Astrocyte (in vitro differentiated cells and primary cell): ENCODE measurements around the gene SIRPG. TPM values are rescaled to one million over a fixed set of nuclear protein-coding genes. Genes with fewer than 3 reads are reported as not detected.
"Not testable (repeated sequence)": the region's sequence is repeated elsewhere in the genome, so short reads cannot be mapped to it uniquely, and the experiment has no call there.

Experiments used
- DNase-seq: peaks from one replicate; pipeline ENCODE4 v3.0.0-alpha.2; 2010; ENCODE audit warnings: low read depth
- FAIRE-seq: peaks from 2 replicates; lab custom pipeline; 2011; peaks lifted over from hg19 to GRCh38; lab: Jason Lieb, UNC
- H2AFZ ChIP-seq: 2 replicates; pipeline ENCODE4 v1.6.0; 2012; ENCODE audit warnings: low read depth, low read length, inconsistent platforms
- H3K27ac ChIP-seq: 2 replicates; pipeline ENCODE4 v1.5.1; 2011; ENCODE audit warnings: low read depth, low read length, inconsistent platforms
- H3K27me3 ChIP-seq: 2 replicates; pipeline ENCODE4 v1.6.0; 2011; ENCODE audit warnings: low read length, inconsistent platforms; ENCODE audit not compliant: insufficient read depth
- H3K36me3 ChIP-seq: 2 replicates; pipeline ENCODE4 v1.5.1; 2011; ENCODE audit warnings: low read length, inconsistent platforms; ENCODE audit not compliant: insufficient read depth
- H3K4me1 ChIP-seq: 2 replicates; pipeline ENCODE4 v1.5.1; 2011; ENCODE audit warnings: low read length, inconsistent platforms; ENCODE audit not compliant: insufficient read depth
- H3K4me2 ChIP-seq: 2 replicates; pipeline ENCODE4 v1.6.0; 2012; ENCODE audit warnings: low read length, inconsistent platforms
- H3K4me3 ChIP-seq: 2 replicates; pipeline ENCODE4 v1.5.1; 2011; ENCODE audit warnings: low read depth, mild to moderate bottlenecking, low read length, inconsistent platforms; ENCODE audit not compliant: insufficient read depth
- H3K79me2 ChIP-seq: 2 replicates; pipeline ENCODE4 v1.6.0; 2012; ENCODE audit warnings: mild to moderate bottlenecking, low read length, inconsistent platforms; ENCODE audit not compliant: insufficient read depth
- H3K9ac ChIP-seq: 2 replicates; pipeline ENCODE4 v1.6.0; 2012; ENCODE audit warnings: mild to moderate bottlenecking, low read length, inconsistent platforms
- H3K9me3 ChIP-seq: 2 replicates; pipeline ENCODE4 v1.5.1; 2012; ENCODE audit warnings: low read depth, mild to moderate bottlenecking, low read length, inconsistent platforms; ENCODE audit not compliant: insufficient read depth
- H4K20me1 ChIP-seq: 2 replicates; pipeline ENCODE4 v1.6.0; 2012; ENCODE audit warnings: low read length, inconsistent platforms; ENCODE audit not compliant: insufficient read depth
- H3K27ac Mint-ChIP-seq: one replicate; pipeline ENCODE4 v1.8.0; 2021; ENCODE audit warnings: mild to moderate bottlenecking, mixed read lengths; ENCODE audit not compliant: unreplicated experiment
- H3K27me3 Mint-ChIP-seq: one replicate; pipeline ENCODE4 v1.8.0; 2021; ENCODE audit warnings: low read depth, mixed read lengths; ENCODE audit not compliant: unreplicated experiment
- H3K36me3 Mint-ChIP-seq: one replicate; pipeline ENCODE4 v1.8.0; 2021; ENCODE audit warnings: low read depth, mixed read lengths; ENCODE audit not compliant: unreplicated experiment
- H3K4me1 Mint-ChIP-seq: one replicate; pipeline ENCODE4 v1.8.0; 2021; ENCODE audit warnings: low read depth, mixed read lengths; ENCODE audit not compliant: unreplicated experiment
- H3K4me3 Mint-ChIP-seq: one replicate; pipeline ENCODE4 v1.8.0; 2021; ENCODE audit warnings: mild to moderate bottlenecking, moderate library complexity, mixed read lengths; ENCODE audit not compliant: unreplicated experiment
- H3K9me3 Mint-ChIP-seq: one replicate; pipeline ENCODE4 v1.8.0; 2021; ENCODE audit warnings: mild to moderate bottlenecking, mixed read lengths; ENCODE audit not compliant: unreplicated experiment
- EZH2 ChIP-seq: IDR thresholded peaks from 2 replicates; pipeline ENCODE4 v1.6.1; 2012; ENCODE audit warnings: mild to moderate bottlenecking, low read length, inconsistent platforms; ENCODE audit not compliant: insufficient read depth
- total RNA-seq: library from RNA; stranded (reverse); gene quantifications from 2 replicates; pipeline ENCODE4 v1.2.1, GENCODE V29; 2021
- TF ChIP-seq, protein P1 (sequence below): IDR thresholded peaks from 2 replicates; pipeline ENCODE4 v1.5.1; 2011; ENCODE audit warnings: low read depth, mild to moderate bottlenecking, inconsistent platforms, low read length, moderate library complexity; ENCODE audit not compliant: insufficient read depth

Gene SIRPG
- total RNA-seq, 1 donor from 2014 or later: not detected

DNA sequence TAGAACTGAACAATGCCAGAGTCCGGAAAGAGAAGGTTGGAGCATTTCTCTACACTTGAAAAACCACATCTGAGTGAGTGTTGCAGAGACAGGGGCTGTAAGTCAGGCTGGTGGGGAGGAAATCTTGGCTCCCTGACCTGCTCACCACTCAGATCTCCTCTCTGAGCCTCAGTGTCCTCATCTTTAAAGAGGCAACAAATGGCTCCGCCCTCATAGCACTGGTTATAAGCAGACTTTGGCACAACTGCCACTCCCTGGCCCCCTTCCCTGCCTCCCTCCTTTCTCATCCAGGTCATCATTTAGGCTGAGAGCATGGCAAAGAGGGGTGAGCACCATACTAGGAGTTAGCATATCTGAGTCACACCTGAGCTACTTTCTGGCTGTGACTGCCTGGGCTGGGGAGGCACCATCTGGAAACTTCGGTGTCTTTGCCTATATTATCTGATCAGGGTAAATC is 10.6 kb downstream of the SIRPG start:
- H3K79me2 ChIP-seq: no peaks in the 10 kb centered on the region
- no peak overlapping the region for H2AFZ ChIP-seq
- no peaks in the 10 kb centered on the region for H3K36me3 ChIP-seq
- H3K4me2 ChIP-seq: no peak overlapping the region
- Mint-ChIP-seq H3K9me3 (peaks cover 7% of the 10 kb centered on the region), H3K4me3 (no peak overlapping the region), H3K4me1 (peaks cover 2% of the 10 kb centered on the region), H3K27me3 (peaks cover 12% of the 10 kb centered on the region), H3K36me3 (no peaks in the 10 kb centered on the region), H3K27ac (no peak overlapping the region)
- no peak overlapping the region for H3K9ac ChIP-seq
- no peak overlapping the region for H3K4me3 ChIP-seq
- H3K4me1 ChIP-seq: no peaks in the 10 kb centered on the region
- H3K27me3 ChIP-seq: peaks cover 2% of the 10 kb centered on the region
- no peak overlapping the region for H3K27ac ChIP-seq
- FAIRE-seq (no peak), DNase-seq (no peak)
- H3K9me3 ChIP-seq: no peaks in the 10 kb centered on the region
- H4K20me1 ChIP-seq: no peaks in the 10 kb centered on the region
- TF ChIP-seq, protein P1, sequence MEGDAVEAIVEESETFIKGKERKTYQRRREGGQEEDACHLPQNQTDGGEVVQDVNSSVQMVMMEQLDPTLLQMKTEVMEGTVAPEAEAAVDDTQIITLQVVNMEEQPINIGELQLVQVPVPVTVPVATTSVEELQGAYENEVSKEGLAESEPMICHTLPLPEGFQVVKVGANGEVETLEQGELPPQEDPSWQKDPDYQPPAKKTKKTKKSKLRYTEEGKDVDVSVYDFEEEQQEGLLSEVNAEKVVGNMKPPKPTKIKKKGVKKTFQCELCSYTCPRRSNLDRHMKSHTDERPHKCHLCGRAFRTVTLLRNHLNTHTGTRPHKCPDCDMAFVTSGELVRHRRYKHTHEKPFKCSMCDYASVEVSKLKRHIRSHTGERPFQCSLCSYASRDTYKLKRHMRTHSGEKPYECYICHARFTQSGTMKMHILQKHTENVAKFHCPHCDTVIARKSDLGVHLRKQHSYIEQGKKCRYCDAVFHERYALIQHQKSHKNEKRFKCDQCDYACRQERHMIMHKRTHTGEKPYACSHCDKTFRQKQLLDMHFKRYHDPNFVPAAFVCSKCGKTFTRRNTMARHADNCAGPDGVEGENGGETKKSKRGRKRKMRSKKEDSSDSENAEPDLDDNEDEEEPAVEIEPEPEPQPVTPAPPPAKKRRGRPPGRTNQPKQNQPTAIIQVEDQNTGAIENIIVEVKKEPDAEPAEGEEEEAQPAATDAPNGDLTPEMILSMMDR: no peak
- TF ChIP-seq EZH2: no peak

DNA sequence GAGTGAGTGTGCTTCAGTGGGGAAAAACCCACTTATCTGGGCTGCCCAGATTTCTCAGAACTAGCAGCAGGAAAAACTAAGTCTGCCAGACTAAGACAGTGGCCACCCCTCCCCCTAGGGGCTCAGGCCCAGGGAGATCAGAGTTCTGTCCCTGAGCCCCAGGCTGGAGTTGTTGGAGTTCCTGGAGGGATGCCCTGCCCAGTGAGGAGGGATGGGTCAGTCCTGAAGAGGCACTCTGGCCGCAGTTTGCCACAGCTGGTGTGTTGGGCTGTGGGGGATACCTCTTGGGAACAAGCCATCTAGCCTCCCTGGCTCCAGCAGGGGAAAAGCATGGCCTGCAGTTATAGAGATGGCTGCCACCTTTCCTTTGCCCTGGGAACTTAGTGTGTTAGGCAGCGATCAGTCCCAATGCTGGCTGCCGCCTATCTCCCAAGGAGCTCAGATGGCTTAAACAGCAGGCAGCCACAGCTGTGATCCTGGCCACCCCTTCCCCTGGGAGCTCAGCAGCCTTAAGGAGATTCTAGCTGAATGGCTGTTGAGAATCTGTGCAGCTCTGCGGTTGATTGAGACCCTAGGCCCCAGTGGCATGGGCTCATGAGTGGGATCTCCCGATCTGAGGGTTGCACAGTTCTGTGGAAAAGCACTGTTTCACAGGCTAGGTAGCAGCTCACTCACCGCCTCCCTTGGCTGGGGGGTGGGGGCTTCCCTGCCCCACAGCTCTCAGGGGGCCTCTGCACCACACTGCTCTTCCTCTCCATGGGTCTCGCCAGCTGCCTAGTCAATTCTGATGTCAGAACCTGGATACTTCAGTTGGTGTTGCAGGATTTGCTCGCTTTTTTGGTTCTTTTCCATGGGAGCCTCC is 13.2 kb downstream of the SIRPG start:
- Histone ChIP-seq H3K4me2 (no peak overlapping the region), H2AFZ (no peak overlapping the region), H3K9me3 (no peaks in the 10 kb centered on the region), H3K27ac (no peak overlapping the region), H3K79me2 (no peaks in the 10 kb centered on the region), H3K27me3 (peaks cover 2% of the 10 kb centered on the region), H3K4me3 (no peak overlapping the region), H4K20me1 (no peaks in the 10 kb centered on the region), H3K4me1 (no peaks in the 10 kb centered on the region), H3K36me3 (no peaks in the 10 kb centered on the region), H3K9ac (no peak overlapping the region)
- DNase-seq (no peak), FAIRE-seq (no peak)
- TF ChIP-seq EZH2: no peak
- TF ChIP-seq, protein P1: no peak
- H3K27ac Mint-ChIP-seq: no peak overlapping the region
- H3K4me1 Mint-ChIP-seq: peaks cover 2% of the 10 kb centered on the region
- no peak overlapping the region for H3K4me3 Mint-ChIP-seq
- H3K27me3 Mint-ChIP-seq: peaks cover 8% of the 10 kb centered on the region
- peaks cover 7% of the 10 kb centered on the region for H3K9me3 Mint-ChIP-seq
- H3K36me3 Mint-ChIP-seq: no peaks in the 10 kb centered on the region

DNA sequence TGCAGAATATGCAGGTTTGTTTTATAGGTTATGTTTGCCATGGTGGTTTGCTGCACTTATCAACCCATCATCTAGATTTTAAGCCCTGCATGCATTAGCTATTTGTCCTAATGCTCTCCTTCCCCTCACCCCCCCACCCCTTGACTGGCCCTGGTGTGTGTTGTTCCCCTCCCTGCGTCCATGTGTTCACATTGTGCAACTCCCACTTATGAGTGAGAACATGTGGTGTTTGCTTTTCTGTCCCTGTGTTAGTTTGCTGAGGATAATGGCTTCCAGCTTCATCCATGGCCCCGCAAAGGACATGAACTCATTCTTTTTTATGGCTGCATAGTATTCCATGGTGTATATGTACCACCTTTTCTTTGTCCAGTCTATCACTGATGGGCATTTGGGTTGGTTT is 18.9 kb downstream of the SIRPG start:
- not testable (repeated sequence) for FAIRE-seq, H2AFZ ChIP-seq, H3K9me3 ChIP-seq, H3K4me1 Mint-ChIP-seq, H3K36me3 ChIP-seq, H3K27me3 Mint-ChIP-seq, H3K4me3 ChIP-seq, H3K27ac Mint-ChIP-seq, H3K9ac ChIP-seq, H4K20me1 ChIP-seq, H3K9me3 Mint-ChIP-seq, H3K27me3 ChIP-seq, H3K4me1 ChIP-seq, H3K79me2 ChIP-seq, H3K4me2 ChIP-seq, H3K36me3 Mint-ChIP-seq, H3K27ac ChIP-seq, DNase-seq, H3K4me3 Mint-ChIP-seq
